Gastroesophageal sphincter (tissue), 3 donors: ENCODE results near the gene FAM53B.

Experiments
- POLR2A ChIP-seq, 2 donors: fragments of 450-650 bp; IDR thresholded peaks; one replicate each; pipeline ENCODE4 v1.6.1; 2017; ENCODE audit warnings: antibody characterized with exemption in 2 of 2, mild to moderate bottlenecking in 2 of 2, moderate library complexity in 1 of 2
- TF ChIP-seq, protein P1 (sequence below), 4 experiments: fragments of 200-600 bp in 2 of 4; fragments of 450-650 bp in 2 of 4; sonication (generic) in 1 of 4; IDR thresholded peaks; one replicate each; pipeline ENCODE4 v1.5.1; 2017 to 2019; ENCODE audit warnings: antibody characterized with exemption in 4 of 4, mild to moderate bottlenecking in 2 of 4, moderate library complexity in 2 of 4

DNA sequence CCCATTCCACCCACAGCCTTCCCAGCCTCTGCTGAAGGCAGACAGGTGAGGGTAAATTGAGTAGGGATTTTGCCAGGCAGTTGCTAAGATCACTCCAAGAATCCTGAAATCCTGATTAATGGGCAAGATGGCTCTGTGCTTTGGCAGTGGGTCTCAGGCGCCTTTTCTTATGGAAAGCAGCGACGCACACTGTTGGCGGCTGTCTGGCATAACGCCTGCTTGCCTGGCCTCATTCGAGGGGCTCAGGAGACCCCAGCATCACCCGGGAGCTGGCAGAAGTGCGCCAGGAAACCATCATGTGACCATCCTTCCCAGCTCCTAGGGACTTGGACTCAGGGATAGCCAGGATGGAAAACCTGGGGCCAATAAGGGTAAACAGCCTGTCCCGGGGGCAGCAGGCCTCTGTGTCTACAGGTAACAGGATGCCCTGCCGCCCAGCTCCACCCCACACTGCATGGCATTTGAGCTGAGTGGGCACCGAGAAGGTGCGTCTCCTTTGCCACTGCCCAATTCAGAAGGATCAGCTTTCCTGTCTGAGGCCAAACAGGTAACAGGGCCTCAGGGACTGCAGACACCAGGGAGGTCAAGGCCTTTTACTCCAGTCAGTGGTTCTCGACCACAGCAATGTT is 98.6 kb downstream of the FAM53B start:
- TF ChIP-seq POLR2A (IDR thresholded peaks at IDR 0.05), result no peak
- TF ChIP-seq, protein P1, sequence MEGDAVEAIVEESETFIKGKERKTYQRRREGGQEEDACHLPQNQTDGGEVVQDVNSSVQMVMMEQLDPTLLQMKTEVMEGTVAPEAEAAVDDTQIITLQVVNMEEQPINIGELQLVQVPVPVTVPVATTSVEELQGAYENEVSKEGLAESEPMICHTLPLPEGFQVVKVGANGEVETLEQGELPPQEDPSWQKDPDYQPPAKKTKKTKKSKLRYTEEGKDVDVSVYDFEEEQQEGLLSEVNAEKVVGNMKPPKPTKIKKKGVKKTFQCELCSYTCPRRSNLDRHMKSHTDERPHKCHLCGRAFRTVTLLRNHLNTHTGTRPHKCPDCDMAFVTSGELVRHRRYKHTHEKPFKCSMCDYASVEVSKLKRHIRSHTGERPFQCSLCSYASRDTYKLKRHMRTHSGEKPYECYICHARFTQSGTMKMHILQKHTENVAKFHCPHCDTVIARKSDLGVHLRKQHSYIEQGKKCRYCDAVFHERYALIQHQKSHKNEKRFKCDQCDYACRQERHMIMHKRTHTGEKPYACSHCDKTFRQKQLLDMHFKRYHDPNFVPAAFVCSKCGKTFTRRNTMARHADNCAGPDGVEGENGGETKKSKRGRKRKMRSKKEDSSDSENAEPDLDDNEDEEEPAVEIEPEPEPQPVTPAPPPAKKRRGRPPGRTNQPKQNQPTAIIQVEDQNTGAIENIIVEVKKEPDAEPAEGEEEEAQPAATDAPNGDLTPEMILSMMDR (IDR thresholded peaks at IDR 0.05), result no peak
